Endothelial cell of umbilical vein (primary cell): Measurements from ENCODE around the gene CARS1. TPM values are rescaled to one million over a fixed set of nuclear protein-coding genes. Genes with fewer than 3 reads are reported as not detected.
A peak's percentile ranks its signal among the peaks of the same experiment; 100 is the strongest.

ENCODE experiments used
- BruUV-seq: library from RNA; stranded (reverse); fragments of 400-500 nt; replicated peaks from 2 replicates; lab custom pipeline; 2021; lab: Mats Ljungman, UMichigan
- CTCF ChIA-PET: fragments of 300-600, 350-600 bp; sonication (Branson Sonifier 250); formaldehyde crosslinking; loops from one replicate; lab custom pipeline; 2021; ENCODE audit warnings: antibody characterized with exemption, inconsistent platforms; lab: Charles Lee
- POLR2A ChIA-PET: fragments of 300-600, 350-600 bp; sonication (Branson Sonifier 250); formaldehyde crosslinking; loops from one replicate; lab custom pipeline; 2021; ENCODE audit warnings: antibody characterized with exemption, inconsistent platforms; lab: Charles Lee
- DNase-seq: peaks from one replicate; pipeline ENCODE4 v3.0.0-alpha.2; 2011; ENCODE audit warnings: low read depth, low spot score
- FAIRE-seq: peaks from 2 replicates; lab custom pipeline; 2011; peaks lifted over from hg19 to GRCh38; lab: Jason Lieb, UNC
- H2AFZ ChIP-seq: 2 replicates; pipeline ENCODE4 v1.6.0; 2012; ENCODE audit warnings: low read depth, low read length, control low read depth, inconsistent platforms
- H3K27ac ChIP-seq: 2 replicates; pipeline ENCODE4 v1.5.1; 2011; ENCODE audit warnings: low read depth, mild to moderate bottlenecking, control low read depth, low read length, moderate library complexity; ENCODE audit not compliant: insufficient read depth
- H3K27me3 ChIP-seq, 2 experiments: 2 replicates each; pipeline versions ENCODE4 v1.6.0 to v1.6.1; 2011; ENCODE audit warnings: low read length in 2 of 2, mixed read lengths in 1 of 2; ENCODE audit not compliant: control insufficient read depth in 2 of 2, insufficient read depth in 2 of 2
- H3K36me3 ChIP-seq, 2 experiments: 2 replicates in 1 of 2; 3 replicates in 1 of 2; pipeline ENCODE4 v1.5.1; 2011; ENCODE audit warnings: low read length in 2 of 2, mild to moderate bottlenecking in 1 of 2, moderate library complexity in 1 of 2; ENCODE audit not compliant: control insufficient read depth in 2 of 2, insufficient read depth in 2 of 2; ENCODE audit errors: extremely low read depth in 1 of 2
- H3K4me1 ChIP-seq: 3 replicates; pipeline ENCODE4 v1.5.1; 2011; ENCODE audit warnings: mild to moderate bottlenecking, low read length; ENCODE audit not compliant: control insufficient read depth, insufficient read depth; ENCODE audit errors: extremely low read depth
- H3K4me2 ChIP-seq: 2 replicates; pipeline ENCODE4 v1.6.1; 2011; ENCODE audit warnings: low read length, control low read depth, mixed read lengths; ENCODE audit not compliant: insufficient read depth
- H3K4me3 ChIP-seq, 3 experiments: fragments of 200-600 bp in 1 of 3; sonication (generic), shearing (Covaris generic) in 1 of 3; replicated peaks in 1 of 3; 2 replicates each; pipeline ENCODE4 v1.5.1; 2011 to 2016; ENCODE audit warnings: control low read depth in 3 of 3, low read length in 3 of 3, mild to moderate bottlenecking in 2 of 3, inconsistent platforms in 1 of 3, low read depth in 1 of 3, moderate library complexity in 1 of 3; ENCODE audit not compliant: insufficient read depth in 1 of 3
- H3K79me2 ChIP-seq: 2 replicates; pipeline ENCODE4 v1.6.0; 2012; ENCODE audit warnings: low read length, inconsistent platforms; ENCODE audit not compliant: control insufficient read depth, insufficient read depth
- H3K9ac ChIP-seq: replicated peaks from 2 replicates; pipeline ENCODE3; 2011; ENCODE audit warnings: low read length, control low read depth; ENCODE audit not compliant: insufficient read depth; ENCODE audit errors: extremely low read depth
- H3K9me1 ChIP-seq: replicated peaks from 3 replicates; pipeline ENCODE4 v1.6.0; 2011; ENCODE audit warnings: mild to moderate bottlenecking, low read length; ENCODE audit not compliant: control insufficient read depth, insufficient read depth; ENCODE audit errors: extremely low read depth
- H3K9me3 ChIP-seq: replicated peaks from 2 replicates; pipeline ENCODE4 v1.5.1; 2012; ENCODE audit warnings: low read length, inconsistent platforms; ENCODE audit not compliant: control insufficient read depth, insufficient read depth
- H4K20me1 ChIP-seq: replicated peaks from 2 replicates; pipeline ENCODE3; 2011; ENCODE audit warnings: mild to moderate bottlenecking, low read length; ENCODE audit not compliant: control insufficient read depth, insufficient read depth; ENCODE audit errors: extremely low read depth
- EZH2 ChIP-seq: IDR thresholded peaks from 2 replicates; pipeline ENCODE4 v1.6.1; 2012; ENCODE audit warnings: borderline replicate concordance, low read depth, mild to moderate bottlenecking, moderate library complexity, low read length, inconsistent platforms; ENCODE audit not compliant: severe bottlenecking
- FOS ChIP-seq: IDR thresholded peaks from 2 replicates; pipeline ENCODE4 v1.6.1; 2011; ENCODE audit warnings: mild to moderate bottlenecking, low read length, moderate library complexity, borderline replicate concordance; ENCODE audit not compliant: insufficient read depth
- GATA2 ChIP-seq: IDR thresholded peaks from 2 replicates; pipeline ENCODE4 v1.7.0; 2011; ENCODE audit warnings: low read depth, mild to moderate bottlenecking, moderate library complexity, mixed read lengths, low read length; ENCODE audit not compliant: insufficient read length, insufficient read depth
- JUN ChIP-seq: IDR thresholded peaks from 2 replicates; pipeline ENCODE4 v1.6.1; 2011; ENCODE audit warnings: borderline replicate concordance, low read depth; ENCODE audit not compliant: insufficient read length, insufficient read depth
- MYC ChIP-seq: IDR thresholded peaks from one replicate; pipeline ENCODE4 v1.6.1; 2011; ENCODE audit warnings: mild to moderate bottlenecking, low read depth, low read length
- POLR2A ChIP-seq: IDR thresholded peaks from 2 replicates; pipeline ENCODE4 v1.6.1; 2012; ENCODE audit warnings: low read depth, mild to moderate bottlenecking, control low read depth, low read length
- dilution Hi-C: fragments of 300-500 bp; cut with MboI; formaldehyde crosslinking; loops from one replicate; pipeline ENCODE4 v1.15.0; 2019; ENCODE audit warnings: low sequenced_read_pairs; ENCODE audit not compliant: extremely low pct_ligation_motif_present
- intact Hi-C: fragments of 100-400 bp; cut with micrococcal nuclease; formaldehyde crosslinking; loops from one replicate; pipeline ENCODE4 v1.10.0; 2022
- polyA plus RNA-seq, 4 experiments: library from polyadenylated mRNA; depleted of rRNA in 3 of 4; stranded (reverse) in 3 of 4; unstranded in 1 of 4; fragments of >200 nt; gene quantifications; 2 replicates each; pipeline versions ENCODE4 v1.2.1 to v1.2.3, GENCODE V29; 2011 to 2012; ENCODE audit warnings: missing spikeins in 1 of 4
- total RNA-seq: library from RNA; stranded (reverse); gene quantifications from 2 replicates; pipeline ENCODE4 v1.2.3, GENCODE V29; 2021
- TF ChIP-seq, protein P1 (sequence below), 2 donors: IDR thresholded peaks; 1 replicate in 1 of 2; 2 replicates in 1 of 2; pipeline ENCODE4 v1.5.1; 2011; ENCODE audit warnings: low read length in 2 of 2, mild to moderate bottlenecking in 2 of 2, moderate library complexity in 2 of 2, control low read depth in 1 of 2, inconsistent platforms in 1 of 2, low read depth in 1 of 2; ENCODE audit not compliant: insufficient read depth in 1 of 2; ENCODE audit errors: extremely low read depth in 1 of 2
- TF ChIP-seq, protein P2 (sequence below): IDR thresholded peaks from 2 replicates; pipeline ENCODE4 v1.6.1; 2011; ENCODE audit not compliant: insufficient read depth, insufficient read length

Gene CARS1
- total and polyA plus RNA-seq, 2 donors (not counting 3 experiments of a cell fraction or from before 2014, with no cell fraction given), result 43.5 to 66.2 TPM

GRCh38 chr11:3021125-3021524 lies 36.1 kb downstream of the CARS1 start:
- H3K4me1 ChIP-seq, result peaks cover 5% of the 10 kb centered on the region
- FAIRE-seq (peak; percentile 82), DNase-seq (peak; percentile 56)
- no peaks in the 10 kb centered on the region for H3K9me3 ChIP-seq
- no peak overlapping the region for H2AFZ ChIP-seq
- no peaks in the 10 kb centered on the region for H3K27me3 ChIP-seq
- H4K20me1 ChIP-seq, result no peaks in the 10 kb centered on the region
- H3K36me3 ChIP-seq, result peaks cover 5 to 20% of the 10 kb centered on the region in 2 experiments
- BruUV-seq, result no TSS peak
- H3K9me1 ChIP-seq, result no peaks in the 10 kb centered on the region
- intact Hi-C loops (loop anchor here (1.0 to 5.0 kb wide), 3 partner anchors 44 to 488 kb away; no protein-coding TSS in a partner anchor), dilution Hi-C loops (no loop called here)
- H3K27ac ChIP-seq, result no peak overlapping the region
- H3K4me2 ChIP-seq, result no peak overlapping the region
- no peaks in the 10 kb centered on the region for H3K79me2 ChIP-seq
- H3K9ac ChIP-seq, result no peak overlapping the region
- TF ChIP-seq, protein P1, sequence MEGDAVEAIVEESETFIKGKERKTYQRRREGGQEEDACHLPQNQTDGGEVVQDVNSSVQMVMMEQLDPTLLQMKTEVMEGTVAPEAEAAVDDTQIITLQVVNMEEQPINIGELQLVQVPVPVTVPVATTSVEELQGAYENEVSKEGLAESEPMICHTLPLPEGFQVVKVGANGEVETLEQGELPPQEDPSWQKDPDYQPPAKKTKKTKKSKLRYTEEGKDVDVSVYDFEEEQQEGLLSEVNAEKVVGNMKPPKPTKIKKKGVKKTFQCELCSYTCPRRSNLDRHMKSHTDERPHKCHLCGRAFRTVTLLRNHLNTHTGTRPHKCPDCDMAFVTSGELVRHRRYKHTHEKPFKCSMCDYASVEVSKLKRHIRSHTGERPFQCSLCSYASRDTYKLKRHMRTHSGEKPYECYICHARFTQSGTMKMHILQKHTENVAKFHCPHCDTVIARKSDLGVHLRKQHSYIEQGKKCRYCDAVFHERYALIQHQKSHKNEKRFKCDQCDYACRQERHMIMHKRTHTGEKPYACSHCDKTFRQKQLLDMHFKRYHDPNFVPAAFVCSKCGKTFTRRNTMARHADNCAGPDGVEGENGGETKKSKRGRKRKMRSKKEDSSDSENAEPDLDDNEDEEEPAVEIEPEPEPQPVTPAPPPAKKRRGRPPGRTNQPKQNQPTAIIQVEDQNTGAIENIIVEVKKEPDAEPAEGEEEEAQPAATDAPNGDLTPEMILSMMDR (IDR thresholded peaks at IDR 0.05; ENCODE audit: extremely low read depth in 1 of 2, insufficient read depth in 1 of 2, low read depth in 1 of 2, low read length in 2 of 2), result peak; percentile 47 to 71
- TF ChIP-seq FOS (no peak), POLR2A (no peak), MYC (no peak), GATA2 (no peak)
- ChIA-PET CTCF (interaction anchor here (0.6 to 2.1 kb wide), 19 partner anchors 9 to 602 kb away, joined by 3 to 22 read pairs (median 4); partner anchors contain the start of genes NAP1L4 and PHLDA2), POLR2A (no interaction called here)
- H3K4me3 ChIP-seq, result no peak overlapping the region

- DNase-seq (no peak), FAIRE-seq (no peak)
- Histone ChIP-seq H3K79me2 (no peaks in the 10 kb centered on the region), H3K9ac (no peak overlapping the region), H3K36me3 (peaks cover 5 to 28% of the 10 kb centered on the region in 2 experiments), H3K9me3 (no peaks in the 10 kb centered on the region), H2AFZ (no peak overlapping the region), H3K4me2 (no peak overlapping the region), H3K4me3 (no peak overlapping the region), H3K27me3 (no peaks in the 10 kb centered on the region), H4K20me1 (no peaks in the 10 kb centered on the region), H3K9me1 (no peaks in the 10 kb centered on the region), H3K4me1 (peaks cover 5% of the 10 kb centered on the region), H3K27ac (no peak overlapping the region)
- TF ChIP-seq POLR2A, result no peak
- no peak for TF ChIP-seq JUN
- TF ChIP-seq MYC, result no peak
- no peak for TF ChIP-seq FOS
- TF ChIP-seq EZH2, result no peak
- no peak for TF ChIP-seq GATA2
- TF ChIP-seq, protein P2, sequence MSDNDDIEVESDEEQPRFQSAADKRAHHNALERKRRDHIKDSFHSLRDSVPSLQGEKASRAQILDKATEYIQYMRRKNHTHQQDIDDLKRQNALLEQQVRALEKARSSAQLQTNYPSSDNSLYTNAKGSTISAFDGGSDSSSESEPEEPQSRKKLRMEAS, result no peak
- CTCF ChIA-PET, result interaction anchor here (1.4 to 2.1 kb wide), 3 partner anchors 26 to 128 kb away, joined by 3 to 7 read pairs (median 7); no protein-coding TSS in a partner anchor
- POLR2A ChIA-PET, result no interaction called here
- intact Hi-C loops, result loop anchor here (2.0 to 5.0 kb wide), 2 partner anchors 43 to 487 kb away; no protein-coding TSS in a partner anchor
- no TSS peak for BruUV-seq
- dilution Hi-C loops, result no loop called here
Measured at GRCh38 chr11:3020011-3020410, 37.2 kb downstream of the CARS1 start.
